ENCODE measurements around the gene ACP4. TPM values are rescaled to one million over a fixed set of nuclear protein-coding genes. Genes with fewer than 3 reads are reported as not detected.

ACP4 gene
- polyA plus RNA-seq, 1 donor (not counting 4 experiments of a cell fraction or from before 2014, with no cell fraction given): not detected

GRCh38 chr19:50785329-50785728 is 4.9 kb upstream of the ACP4 start:
- peaks cover 8% of the 10 kb centered on the region for H3K27me3 ChIP-seq (ENCODE audit: control insufficient read depth, extremely low read depth, insufficient read depth, low read length)
- no peaks in the 10 kb centered on the region for H3K79me2 ChIP-seq (ENCODE audit: control insufficient read depth, insufficient read depth, low read length)
- no peak overlapping the region for H3K4me2 ChIP-seq (ENCODE audit: control insufficient read depth, extremely low read depth, insufficient read depth, low read depth, low read length)
- no peaks in the 10 kb centered on the region for H3K36me3 ChIP-seq (ENCODE audit: control insufficient read depth in 2 of 2, extremely low read depth in 1 of 2, insufficient read depth in 2 of 2, low read length in 2 of 2)
- dilution Hi-C loops (cut with MboI; ENCODE audit: extremely low pct_ligation_motif_present, low sequenced_read_pairs): no loop called here
- FAIRE-seq: no peak
- H3K9me1 ChIP-seq (ENCODE audit: control insufficient read depth, extremely low read depth, insufficient read depth, low read length): no peaks in the 10 kb centered on the region
- no peak overlapping the region for H3K9ac ChIP-seq (ENCODE audit: control insufficient read depth, extremely low read depth, insufficient read depth, low read length)
- H3K9me3 ChIP-seq (ENCODE audit: control insufficient read depth, low read depth, low read length): no peaks in the 10 kb centered on the region
- DNase-seq (ENCODE audit: low read depth, low spot score): no peak
- H3K4me3 ChIP-seq (ENCODE audit: control insufficient read depth in 2 of 3, extremely low read depth in 1 of 3, insufficient read depth in 2 of 3, low read depth in 1 of 3, low read length in 3 of 3): no peak overlapping the region
- TF ChIP-seq, protein P1, sequence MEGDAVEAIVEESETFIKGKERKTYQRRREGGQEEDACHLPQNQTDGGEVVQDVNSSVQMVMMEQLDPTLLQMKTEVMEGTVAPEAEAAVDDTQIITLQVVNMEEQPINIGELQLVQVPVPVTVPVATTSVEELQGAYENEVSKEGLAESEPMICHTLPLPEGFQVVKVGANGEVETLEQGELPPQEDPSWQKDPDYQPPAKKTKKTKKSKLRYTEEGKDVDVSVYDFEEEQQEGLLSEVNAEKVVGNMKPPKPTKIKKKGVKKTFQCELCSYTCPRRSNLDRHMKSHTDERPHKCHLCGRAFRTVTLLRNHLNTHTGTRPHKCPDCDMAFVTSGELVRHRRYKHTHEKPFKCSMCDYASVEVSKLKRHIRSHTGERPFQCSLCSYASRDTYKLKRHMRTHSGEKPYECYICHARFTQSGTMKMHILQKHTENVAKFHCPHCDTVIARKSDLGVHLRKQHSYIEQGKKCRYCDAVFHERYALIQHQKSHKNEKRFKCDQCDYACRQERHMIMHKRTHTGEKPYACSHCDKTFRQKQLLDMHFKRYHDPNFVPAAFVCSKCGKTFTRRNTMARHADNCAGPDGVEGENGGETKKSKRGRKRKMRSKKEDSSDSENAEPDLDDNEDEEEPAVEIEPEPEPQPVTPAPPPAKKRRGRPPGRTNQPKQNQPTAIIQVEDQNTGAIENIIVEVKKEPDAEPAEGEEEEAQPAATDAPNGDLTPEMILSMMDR (optimal IDR thresholded peaks at IDR 0.05 in 1 of 3, IDR thresholded peaks at IDR 0.05 in 1 of 3, conservative IDR thresholded peaks at IDR 0.05 in 1 of 3; ENCODE audit: extremely low read depth in 1 of 3, insufficient read depth in 2 of 3, low read length in 3 of 3): no peak
- no peak for TF ChIP-seq EZH2 (IDR thresholded peaks at IDR 0.05; ENCODE audit: low read length)
- H3K27ac ChIP-seq (ENCODE audit: control insufficient read depth, insufficient read depth, low read length): no peak overlapping the region
- H3K4me1 ChIP-seq (ENCODE audit: control insufficient read depth, extremely low read depth, insufficient read depth, low read length): no peaks in the 10 kb centered on the region
- H4K20me1 ChIP-seq (ENCODE audit: control insufficient read depth, extremely low read depth, insufficient read depth, low read length): no peaks in the 10 kb centered on the region
- no peak overlapping the region for H2AFZ ChIP-seq (ENCODE audit: control insufficient read depth, low read length)

DNA sequence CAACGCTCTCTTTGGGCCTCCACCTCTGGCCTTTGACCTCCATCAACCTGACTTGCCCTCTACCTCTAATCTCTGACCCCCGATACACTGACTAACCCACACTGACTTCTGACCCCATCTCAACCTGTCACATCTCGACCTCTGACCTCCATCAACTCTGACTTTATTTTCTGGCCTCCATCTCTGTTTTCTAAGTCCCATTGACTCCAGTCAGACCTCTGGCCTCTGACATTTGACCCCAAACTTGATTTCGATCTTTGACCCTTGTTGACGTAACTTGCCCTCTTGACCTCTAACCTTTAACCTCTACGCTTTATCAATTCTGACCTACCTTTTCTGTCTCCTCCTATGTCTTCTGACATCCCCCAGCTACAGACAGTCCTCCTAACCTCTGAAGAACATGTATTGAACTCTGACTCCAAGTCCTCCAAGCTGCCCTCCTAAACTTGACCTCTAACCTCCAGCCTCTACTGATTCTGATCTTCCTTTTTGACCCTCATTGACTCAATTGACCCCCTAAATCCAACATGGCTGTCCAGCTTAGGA is 780 bp downstream of the ACP4 start:
- Histone ChIP-seq H3K4me3 (ENCODE audit: control insufficient read depth in 2 of 3, extremely low read depth in 1 of 3, insufficient read depth in 2 of 3, low read depth in 1 of 3, low read length in 3 of 3) (no peak overlapping the region), H3K4me1 (ENCODE audit: control insufficient read depth, extremely low read depth, insufficient read depth, low read length) (no peaks in the 10 kb centered on the region), H3K27ac (ENCODE audit: control insufficient read depth, insufficient read depth, low read length) (no peak overlapping the region), H2AFZ (ENCODE audit: control insufficient read depth, low read length) (no peak overlapping the region), H3K36me3 (ENCODE audit: control insufficient read depth in 2 of 2, extremely low read depth in 1 of 2, insufficient read depth in 2 of 2, low read length in 2 of 2) (peaks cover 0 to 2% of the 10 kb centered on the region in 2 experiments), H3K9ac (ENCODE audit: control insufficient read depth, extremely low read depth, insufficient read depth, low read length) (no peak overlapping the region), H3K4me2 (ENCODE audit: control insufficient read depth, extremely low read depth, insufficient read depth, low read depth, low read length) (no peak overlapping the region), H3K79me2 (ENCODE audit: control insufficient read depth, insufficient read depth, low read length) (no peaks in the 10 kb centered on the region), H3K9me1 (ENCODE audit: control insufficient read depth, extremely low read depth, insufficient read depth, low read length) (no peaks in the 10 kb centered on the region), H3K9me3 (ENCODE audit: control insufficient read depth, low read depth, low read length) (no peaks in the 10 kb centered on the region), H3K27me3 (ENCODE audit: control insufficient read depth, extremely low read depth, insufficient read depth, low read length) (no peaks in the 10 kb centered on the region), H4K20me1 (ENCODE audit: control insufficient read depth, extremely low read depth, insufficient read depth, low read length) (peaks cover 6% of the 10 kb centered on the region)
- TF ChIP-seq, protein P1 (optimal IDR thresholded peaks at IDR 0.05 in 1 of 3, IDR thresholded peaks at IDR 0.05 in 1 of 3, conservative IDR thresholded peaks at IDR 0.05 in 1 of 3; ENCODE audit: extremely low read depth in 1 of 3, insufficient read depth in 2 of 3, low read length in 3 of 3): no peak
- TF ChIP-seq EZH2 (IDR thresholded peaks at IDR 0.05; ENCODE audit: low read length): no peak
- dilution Hi-C loops (cut with MboI; ENCODE audit: extremely low pct_ligation_motif_present, low sequenced_read_pairs): no loop called here
- DNase-seq (ENCODE audit: low read depth, low spot score) (no peak), FAIRE-seq (no peak)

Measured in keratinocyte (primary cell).